Mesothelial cell of epicardium (in vitro differentiated cells): Measurements from ENCODE around the gene RNF213. TPM values are rescaled to one million over a fixed set of nuclear protein-coding genes. Genes with fewer than 3 reads are reported as not detected.

Experiments used
- DNase-seq, 2 experiments: peaks; one replicate each; pipeline ENCODE4 v3.0.0; 2021; ENCODE audit warnings: low spot score in 2 of 2; ENCODE audit not compliant: unreplicated experiment in 2 of 2
- H3K27ac Mint-ChIP-seq: 2 replicates; pipeline ENCODE4 v1.8.0; 2021; ENCODE audit warnings: mixed read lengths
- H3K27me3 Mint-ChIP-seq: 2 replicates; pipeline ENCODE4 v1.8.0; 2021; ENCODE audit warnings: low read depth, mixed read lengths
- H3K36me3 Mint-ChIP-seq: 2 replicates; pipeline ENCODE4 v1.8.0; 2021; ENCODE audit warnings: mixed read lengths
- H3K4me1 Mint-ChIP-seq: 2 replicates; pipeline ENCODE4 v1.8.0; 2021; ENCODE audit warnings: mixed read lengths
- H3K4me3 Mint-ChIP-seq: 2 replicates; pipeline ENCODE4 v1.8.0; 2021; ENCODE audit warnings: mild to moderate bottlenecking, moderate library complexity, mixed read lengths
- H3K9me3 Mint-ChIP-seq: 2 replicates; pipeline ENCODE4 v1.8.0; 2021; ENCODE audit warnings: mixed read lengths
- total RNA-seq: library from RNA; stranded (reverse); gene quantifications from 3 replicates; pipeline ENCODE4 v1.2.1, GENCODE V29; 2021
- TF ChIP-seq, protein P1 (sequence below): fragments of 200-600 bp; sonication (generic); IDR thresholded peaks from one replicate; pipeline ENCODE4 v1.5.0; 2021; ENCODE audit warnings: antibody characterized with exemption; ENCODE audit not compliant: unreplicated experiment

The RNF213 gene
- total RNA-seq, 1 donor from 2014 or later, result 76.7 TPM

- Mint-ChIP-seq H3K36me3 (peaks cover 9% of the 10 kb centered on the region), H3K27ac (peak overlapping the region; percentile 97), H3K4me1 (peaks cover 25% of the 10 kb centered on the region)
These were observed 153.3 kb downstream of the RNF213 start for GRCh38 chr17:80413771-80414507.

DNA sequence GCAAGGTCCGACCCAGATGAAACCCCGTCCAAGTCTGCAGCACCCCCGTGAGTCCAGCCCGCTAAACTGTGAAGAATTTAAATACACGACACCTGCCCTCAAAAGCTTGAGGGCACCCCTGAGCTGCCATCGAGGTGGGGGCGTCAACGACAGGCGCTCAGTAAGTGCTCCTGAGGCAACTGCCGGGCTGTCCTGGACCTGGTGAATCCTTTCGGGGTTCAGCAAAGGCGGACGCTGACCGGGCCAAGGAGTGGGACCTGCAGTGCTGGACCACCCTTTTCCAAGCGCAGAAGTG, 153.8 kb downstream of the RNF213 start:
- peaks cover 9% of the 10 kb centered on the region for H3K36me3 Mint-ChIP-seq
- peak overlapping the region; percentile 97 for H3K27ac Mint-ChIP-seq

More at GRCh38 chr17:80413771-80414507, 153.3 kb downstream of the RNF213 start:
- no peak for DNase-seq
- peak overlapping the region; percentile 90 for H3K4me3 Mint-ChIP-seq
- no peaks in the 10 kb centered on the region for H3K9me3 Mint-ChIP-seq
- TF ChIP-seq, protein P1, sequence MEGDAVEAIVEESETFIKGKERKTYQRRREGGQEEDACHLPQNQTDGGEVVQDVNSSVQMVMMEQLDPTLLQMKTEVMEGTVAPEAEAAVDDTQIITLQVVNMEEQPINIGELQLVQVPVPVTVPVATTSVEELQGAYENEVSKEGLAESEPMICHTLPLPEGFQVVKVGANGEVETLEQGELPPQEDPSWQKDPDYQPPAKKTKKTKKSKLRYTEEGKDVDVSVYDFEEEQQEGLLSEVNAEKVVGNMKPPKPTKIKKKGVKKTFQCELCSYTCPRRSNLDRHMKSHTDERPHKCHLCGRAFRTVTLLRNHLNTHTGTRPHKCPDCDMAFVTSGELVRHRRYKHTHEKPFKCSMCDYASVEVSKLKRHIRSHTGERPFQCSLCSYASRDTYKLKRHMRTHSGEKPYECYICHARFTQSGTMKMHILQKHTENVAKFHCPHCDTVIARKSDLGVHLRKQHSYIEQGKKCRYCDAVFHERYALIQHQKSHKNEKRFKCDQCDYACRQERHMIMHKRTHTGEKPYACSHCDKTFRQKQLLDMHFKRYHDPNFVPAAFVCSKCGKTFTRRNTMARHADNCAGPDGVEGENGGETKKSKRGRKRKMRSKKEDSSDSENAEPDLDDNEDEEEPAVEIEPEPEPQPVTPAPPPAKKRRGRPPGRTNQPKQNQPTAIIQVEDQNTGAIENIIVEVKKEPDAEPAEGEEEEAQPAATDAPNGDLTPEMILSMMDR, result no peak
- peaks cover 31% of the 10 kb centered on the region for H3K27me3 Mint-ChIP-seq

DNA sequence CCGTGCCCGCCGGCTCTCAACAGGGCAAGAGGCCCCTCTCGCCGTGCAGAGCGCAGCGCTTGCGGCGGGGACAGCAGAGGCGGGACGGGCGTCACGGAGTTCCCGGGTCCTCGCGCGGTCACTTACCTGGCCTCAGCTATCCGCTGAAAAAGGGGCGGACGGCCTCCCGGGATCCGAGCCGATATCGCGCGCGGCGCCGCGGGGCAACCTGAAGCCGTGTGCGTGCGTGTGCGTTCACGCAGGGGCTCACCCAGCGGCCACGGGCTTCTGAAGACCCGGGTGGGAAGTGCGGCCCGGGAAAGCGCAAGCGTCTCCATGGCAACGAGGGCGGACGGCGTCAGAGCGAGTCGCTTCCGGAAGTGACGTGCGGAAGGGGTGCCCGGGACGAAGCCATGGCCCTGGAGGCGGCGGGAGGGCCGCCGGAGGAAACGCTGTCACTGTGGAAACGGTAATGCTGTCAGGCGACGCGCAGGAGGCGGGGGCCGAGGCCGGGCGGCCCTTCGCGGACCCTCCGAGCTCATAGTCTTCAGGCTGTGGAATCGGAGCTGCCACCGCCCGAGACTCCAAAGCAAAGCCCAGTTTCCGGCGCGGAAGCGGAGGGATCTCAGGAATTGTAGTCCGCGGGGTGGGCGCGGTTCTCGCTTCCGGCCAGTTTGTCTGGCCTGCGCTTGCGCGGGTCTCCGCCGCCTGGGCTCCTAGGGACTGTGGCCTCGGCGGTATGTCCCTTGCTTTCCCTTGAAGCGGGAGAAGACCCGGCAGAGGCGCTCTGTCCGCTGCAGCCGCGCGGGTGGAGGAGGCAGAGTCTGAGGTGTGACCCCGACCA, 154.4 kb downstream of the RNF213 start, which contains the start of gene ENDOV:
TSS of gene ENDOV (plus strand) at position 365 of the 823 bp plus-strand sequence. CDS start at position 393, 28 bp downstream.
- peak within 1 kb of the TSS; percentile 97 for H3K27ac Mint-ChIP-seq
- H3K9me3 Mint-ChIP-seq, result no peaks in the 10 kb centered on the region
- TF ChIP-seq, protein P1, result no peak
- H3K36me3 Mint-ChIP-seq, result peaks cover 9% of the 10 kb centered on the region
- H3K4me3 Mint-ChIP-seq, result peak within 1 kb of the TSS; percentile 90
- H3K27me3 Mint-ChIP-seq, result peaks cover 29% of the 10 kb centered on the region
- H3K4me1 Mint-ChIP-seq, result peaks cover 25% of the 10 kb centered on the region
- DNase-seq, result peak; percentile 90 to 93

More for the DNA sequence above, 153.8 kb downstream of the RNF213 start:
- peaks cover 25% of the 10 kb centered on the region for H3K4me1 Mint-ChIP-seq
- TF ChIP-seq, protein P1, result no peak
- H3K4me3 Mint-ChIP-seq, result peak overlapping the region; percentile 90
- DNase-seq, result no peak
- peaks cover 29% of the 10 kb centered on the region for H3K27me3 Mint-ChIP-seq
- no peaks in the 10 kb centered on the region for H3K9me3 Mint-ChIP-seq

GRCh38 chr17:80415626-80416137, 155.0 kb downstream of the RNF213 start:
- Mint-ChIP-seq H3K27ac (peak overlapping the region; percentile 97), H3K27me3 (peaks cover 28% of the 10 kb centered on the region), H3K36me3 (peaks cover 9% of the 10 kb centered on the region), H3K4me1 (peaks cover 25% of the 10 kb centered on the region), H3K4me3 (peak overlapping the region; percentile 90), H3K9me3 (no peaks in the 10 kb centered on the region)
- TF ChIP-seq, protein P1, result no peak
- DNase-seq, result no peak

GRCh38 chr17:80416260-80416939, 155.7 kb downstream of the RNF213 start:
- TF ChIP-seq, protein P1, result no peak
- peaks cover 28% of the 10 kb centered on the region for H3K27me3 Mint-ChIP-seq
- peaks cover 9% of the 10 kb centered on the region for H3K36me3 Mint-ChIP-seq
- no peak for DNase-seq
- no peaks in the 10 kb centered on the region for H3K9me3 Mint-ChIP-seq
- peak overlapping the region; percentile 90 for H3K4me3 Mint-ChIP-seq
- H3K4me1 Mint-ChIP-seq, result peaks cover 25% of the 10 kb centered on the region
- peak overlapping the region; percentile 62 for H3K27ac Mint-ChIP-seq
